Measurements from ENCODE around the gene TMEM39A.

The TMEM39A gene

GRCh38 chr3:119456469-119456868 is 6.9 kb downstream of the TMEM39A start:
- DNase-seq (ENCODE audit: low read depth) = no peak

- DNase-seq (ENCODE audit: low read depth) = no peak
These were observed 9.6 kb downstream of the TMEM39A start for GRCh38 chr3:119453822-119454221.

GRCh38 chr3:119444590-119444989 is 18.8 kb downstream of the TMEM39A start:
- DNase-seq (ENCODE audit: low read depth) = no peak

- no peak for DNase-seq (ENCODE audit: low read depth)
These were observed 20.2 kb downstream of the TMEM39A start for GRCh38 chr3:119443179-119443578.

GRCh38 chr3:119437691-119438258 is 25.6 kb downstream of the TMEM39A start:
- DNase-seq (ENCODE audit: low read depth) = no peak

- no peak for DNase-seq (ENCODE audit: low read depth)
These were observed 26.4 kb downstream of the TMEM39A start for GRCh38 chr3:119436977-119437376.

GRCh38 chr3:119434703-119435102 is 28.7 kb downstream of the TMEM39A start:
- no peak for DNase-seq (ENCODE audit: low read depth)

GRCh38 chr3:119433613-119434325 is 29.6 kb downstream of the TMEM39A start:
- DNase-seq (ENCODE audit: low read depth) = no peak

GRCh38 chr3:119428538-119428937 is 34.9 kb downstream of the TMEM39A start:
- no peak for DNase-seq (ENCODE audit: low read depth)

GRCh38 chr3:119427669-119428068 is 35.7 kb downstream of the TMEM39A start:
- DNase-seq (ENCODE audit: low read depth) = no peak

GRCh38 chr3:119420196-119420595 is 43.2 kb downstream of the TMEM39A start:
- no peak for DNase-seq (ENCODE audit: low read depth)

- DNase-seq (ENCODE audit: low read depth) = no peak
These were observed 44.8 kb downstream of the TMEM39A start for GRCh38 chr3:119418641-119419040.

GRCh38 chr3:119417771-119418512 is 45.5 kb downstream of the TMEM39A start:
- no peak for DNase-seq (ENCODE audit: low read depth)

- DNase-seq (ENCODE audit: low read depth) = no peak
These were observed 46.5 kb downstream of the TMEM39A start for GRCh38 chr3:119416873-119417272.

- no peak for DNase-seq (ENCODE audit: low read depth)
These were observed 49.7 kb downstream of the TMEM39A start for GRCh38 chr3:119413603-119414280.

GRCh38 chr3:119409844-119410243 is 53.6 kb downstream of the TMEM39A start:
- no peak for DNase-seq (ENCODE audit: low read depth)

GRCh38 chr3:119408243-119408950 is 55.0 kb downstream of the TMEM39A start:
- DNase-seq (ENCODE audit: low read depth) = no peak

- DNase-seq (ENCODE audit: low read depth) = no peak
These were observed 58.1 kb downstream of the TMEM39A start for GRCh38 chr3:119405315-119405714.

- no peak for DNase-seq (ENCODE audit: low read depth)
These were observed 60.2 kb downstream of the TMEM39A start for GRCh38 chr3:119403201-119403600.

- no peak for DNase-seq (ENCODE audit: low read depth)
These were observed 60.6 kb downstream of the TMEM39A start for GRCh38 chr3:119402791-119403190.

GRCh38 chr3:119401503-119402440 is 61.6 kb downstream of the TMEM39A start:
- no peak for DNase-seq (ENCODE audit: low read depth)
